Epithelial cell of esophagus (primary cell): ENCODE measurements around the gene KCNS3.

Experiments used
- DNase-seq: peaks from one replicate; pipeline ENCODE4 v3.0.0; 2010; ENCODE audit warnings: low read depth
- H3K4me3 ChIP-seq: 2 replicates; pipeline ENCODE4 v1.5.1; 2011; ENCODE audit warnings: mild to moderate bottlenecking, low read length, control low read depth
- TF ChIP-seq, protein P1 (sequence below): IDR thresholded peaks from 2 replicates; pipeline ENCODE4 v1.5.1; 2011; ENCODE audit warnings: low read depth, mild to moderate bottlenecking, low read length, control low read depth, inconsistent platforms; ENCODE audit not compliant: insufficient read depth; ENCODE audit errors: missing control alignments

The KCNS3 gene

DNA sequence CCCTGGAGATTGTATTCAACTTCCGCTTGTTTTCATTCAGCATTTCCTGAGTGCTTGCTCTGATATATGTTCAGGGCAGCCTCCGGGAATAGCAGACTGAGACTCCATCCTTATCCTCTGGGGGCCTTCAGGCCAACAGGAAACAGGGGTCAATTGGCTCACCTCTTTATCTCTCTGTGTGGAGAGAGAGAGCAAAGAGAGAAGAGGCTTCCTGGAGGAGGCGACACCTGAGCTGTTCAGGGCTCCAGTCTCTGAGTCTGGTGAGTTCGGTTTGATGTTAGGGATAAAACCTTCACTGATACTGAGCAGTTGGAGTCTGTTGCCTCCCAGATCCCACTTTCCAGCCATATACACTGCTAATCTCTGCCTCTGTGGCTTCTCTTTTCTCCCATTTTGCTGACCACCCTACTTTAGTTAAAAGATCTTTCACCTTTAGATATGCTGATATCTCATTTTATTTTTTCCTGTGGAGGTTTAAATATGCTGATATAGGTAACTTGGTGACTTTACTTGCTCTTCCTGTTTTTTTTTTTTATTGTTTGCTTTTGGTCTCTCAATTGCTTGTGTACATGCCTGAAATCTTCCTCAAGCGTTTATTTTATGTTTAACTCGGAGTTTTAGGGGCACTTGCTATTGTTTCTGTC is 56.9 kb downstream of the KCNS3 start:
- DNase-seq = no peak
- no peak overlapping the region for H3K4me3 ChIP-seq
- TF ChIP-seq, protein P1, sequence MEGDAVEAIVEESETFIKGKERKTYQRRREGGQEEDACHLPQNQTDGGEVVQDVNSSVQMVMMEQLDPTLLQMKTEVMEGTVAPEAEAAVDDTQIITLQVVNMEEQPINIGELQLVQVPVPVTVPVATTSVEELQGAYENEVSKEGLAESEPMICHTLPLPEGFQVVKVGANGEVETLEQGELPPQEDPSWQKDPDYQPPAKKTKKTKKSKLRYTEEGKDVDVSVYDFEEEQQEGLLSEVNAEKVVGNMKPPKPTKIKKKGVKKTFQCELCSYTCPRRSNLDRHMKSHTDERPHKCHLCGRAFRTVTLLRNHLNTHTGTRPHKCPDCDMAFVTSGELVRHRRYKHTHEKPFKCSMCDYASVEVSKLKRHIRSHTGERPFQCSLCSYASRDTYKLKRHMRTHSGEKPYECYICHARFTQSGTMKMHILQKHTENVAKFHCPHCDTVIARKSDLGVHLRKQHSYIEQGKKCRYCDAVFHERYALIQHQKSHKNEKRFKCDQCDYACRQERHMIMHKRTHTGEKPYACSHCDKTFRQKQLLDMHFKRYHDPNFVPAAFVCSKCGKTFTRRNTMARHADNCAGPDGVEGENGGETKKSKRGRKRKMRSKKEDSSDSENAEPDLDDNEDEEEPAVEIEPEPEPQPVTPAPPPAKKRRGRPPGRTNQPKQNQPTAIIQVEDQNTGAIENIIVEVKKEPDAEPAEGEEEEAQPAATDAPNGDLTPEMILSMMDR = no peak

DNA sequence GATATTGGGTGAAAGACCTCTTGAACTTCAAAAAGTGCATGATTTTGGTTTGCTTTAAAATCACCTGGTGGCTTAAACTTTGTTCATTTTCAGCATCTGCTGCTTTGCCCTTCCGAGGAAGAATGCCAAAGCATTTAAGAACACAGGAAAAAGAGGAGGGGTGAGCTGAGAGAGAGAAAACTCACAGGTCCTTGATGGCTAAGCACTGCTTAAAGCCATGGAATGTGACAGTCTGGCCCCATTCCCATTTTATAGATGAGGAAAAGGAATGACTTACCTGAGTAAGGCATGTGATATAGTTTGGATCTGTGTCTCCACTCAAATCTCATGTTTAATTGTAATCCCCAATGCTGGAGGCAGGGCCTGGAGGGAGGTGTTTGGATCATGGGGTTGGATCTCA is 58.1 kb downstream of the KCNS3 start:
- no peak overlapping the region for H3K4me3 ChIP-seq
- TF ChIP-seq, protein P1 = no peak
- DNase-seq = no peak

DNA sequence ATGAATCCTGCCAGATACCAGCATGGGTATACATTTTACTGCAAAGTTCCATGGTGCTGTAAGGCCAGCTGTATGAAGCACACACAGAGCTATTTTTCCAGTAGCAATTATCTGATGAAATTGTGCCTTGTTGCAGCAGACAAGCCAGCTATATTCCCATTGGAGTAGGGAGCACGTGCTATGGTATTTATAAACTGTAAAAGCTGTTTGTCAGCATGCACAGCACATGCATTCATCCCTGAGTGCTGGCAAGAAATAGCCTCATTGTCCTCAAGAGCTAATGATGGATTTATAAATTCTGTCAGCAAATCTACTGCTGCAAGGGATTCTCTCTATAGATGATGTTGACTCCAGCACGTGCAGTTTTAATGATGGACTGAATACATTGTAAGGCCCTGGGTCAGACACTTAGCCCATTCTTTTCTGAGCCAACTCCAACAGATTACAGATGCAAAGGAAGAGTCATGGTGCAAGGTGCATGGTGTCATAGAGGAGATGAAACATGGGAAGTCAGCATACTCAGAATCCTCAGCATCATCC is 61.7 kb downstream of the KCNS3 start:
- TF ChIP-seq, protein P1 = no peak
- DNase-seq = no peak
- H3K4me3 ChIP-seq = no peak overlapping the region

DNA sequence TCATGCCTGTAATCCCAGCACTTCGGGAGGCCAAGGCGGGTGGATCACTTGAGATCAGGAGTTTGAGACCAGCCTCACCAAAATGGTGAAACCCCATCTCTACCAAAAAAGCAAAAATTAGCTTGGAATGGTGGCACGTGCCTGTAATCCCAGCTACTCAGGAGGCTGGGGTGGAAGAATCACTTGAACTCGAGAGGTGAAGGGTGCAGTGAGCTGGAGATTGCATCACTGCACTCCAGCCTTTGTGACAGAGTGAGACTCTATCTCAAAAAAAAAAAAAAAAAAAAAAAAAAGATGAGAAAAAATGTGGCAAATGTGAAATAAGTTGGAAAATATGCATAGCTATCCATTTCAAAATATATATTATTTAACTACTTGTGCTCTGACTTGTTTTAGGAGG is 65.0 kb downstream of the KCNS3 start:
- no peak for DNase-seq

DNA sequence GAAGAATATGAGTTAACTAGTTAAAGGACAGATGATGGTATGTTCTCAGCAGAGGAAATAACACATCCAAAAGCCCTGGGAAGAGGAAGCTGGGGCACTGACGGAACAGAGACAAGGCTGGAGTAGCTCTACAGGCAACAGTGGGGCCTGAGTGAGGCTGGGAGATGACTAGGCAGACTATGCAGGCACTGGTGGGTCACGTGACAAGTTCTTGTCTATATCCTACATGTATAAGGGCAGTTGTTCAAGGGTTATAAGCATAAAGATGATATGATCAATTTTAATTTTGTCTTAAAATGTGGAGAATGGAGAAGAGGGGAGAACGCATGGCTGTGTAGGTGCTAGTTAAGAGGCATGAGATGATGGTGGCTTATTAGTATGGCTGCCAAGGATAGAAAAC is 68.6 kb downstream of the KCNS3 start:
- TF ChIP-seq, protein P1 = no peak
- H3K4me3 ChIP-seq = no peak overlapping the region
- no peak for DNase-seq

More for the DNA sequence above, 65.0 kb downstream of the KCNS3 start:
- H3K4me3 ChIP-seq = no peak overlapping the region
- TF ChIP-seq, protein P1 = no peak

DNA sequence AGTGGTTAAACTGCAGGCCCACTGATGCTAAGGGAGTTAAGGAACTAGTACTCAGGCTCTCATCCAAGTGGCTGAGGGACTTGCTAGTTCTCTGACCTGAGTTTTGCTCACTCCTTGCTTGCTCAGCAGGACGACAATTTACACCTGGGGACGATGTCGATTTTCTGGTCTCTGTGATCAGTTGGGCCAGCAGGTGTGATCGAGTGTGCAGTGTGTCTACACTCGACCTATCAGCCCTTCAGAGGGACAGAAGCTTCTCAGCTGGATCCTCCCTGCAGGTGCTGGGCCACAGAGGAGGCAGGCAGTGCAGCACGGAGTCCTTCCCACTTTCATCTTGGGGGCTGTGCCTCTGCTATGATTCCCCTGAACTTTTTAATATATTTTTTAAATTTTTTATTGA is 71.5 kb downstream of the KCNS3 start:
- TF ChIP-seq, protein P1 = no peak
- DNase-seq = no peak
- no peak overlapping the region for H3K4me3 ChIP-seq

DNA sequence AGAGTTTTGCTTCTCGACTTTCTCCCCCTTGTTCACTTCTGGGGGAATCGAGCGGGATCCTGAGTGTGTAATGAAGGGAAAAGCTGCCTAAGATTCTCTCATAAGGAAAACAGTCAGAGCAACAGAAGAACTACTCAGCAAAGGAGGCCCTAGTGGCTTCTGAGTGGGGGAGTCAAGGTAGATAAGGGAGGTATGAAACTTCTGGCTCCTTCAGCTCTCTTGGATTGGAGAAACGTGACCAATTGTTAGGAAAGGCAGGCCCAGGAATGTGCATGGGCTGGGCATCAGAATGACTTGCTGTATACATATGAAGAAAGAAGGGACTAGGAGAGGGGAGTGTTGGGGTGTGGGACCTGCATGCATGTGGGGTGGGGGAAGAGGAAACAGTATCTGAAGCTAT is 73.1 kb downstream of the KCNS3 start:
- no peak for DNase-seq
- no peak overlapping the region for H3K4me3 ChIP-seq
- TF ChIP-seq, protein P1 = no peak
